ENCODE measurements around the gene RALGAPA2.

RALGAPA2 gene

DNA sequence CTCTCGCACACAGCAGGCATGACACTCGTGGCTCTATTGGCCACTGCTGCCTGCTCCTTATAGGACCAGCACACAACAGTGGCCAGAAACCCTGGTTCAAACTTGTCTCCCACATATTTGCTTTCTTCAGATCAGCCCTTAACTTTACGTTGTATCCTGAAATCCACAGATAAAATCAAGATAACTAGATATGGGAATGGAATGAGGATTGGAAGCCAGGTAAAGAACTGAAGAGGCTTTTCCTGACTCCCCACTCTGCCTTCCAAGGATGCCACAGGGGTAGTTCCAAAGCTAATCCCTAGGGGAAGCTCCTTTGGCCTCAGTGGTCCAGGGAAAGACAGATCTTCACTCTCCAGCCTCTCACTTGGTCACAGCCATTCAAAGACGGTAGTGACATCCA, 258.1 kb downstream of the RALGAPA2 start:
- in situ Hi-C loops (cut with MboI; ENCODE audit: low sequenced_read_pairs, unreplicated experiment), result no loop called here

GRCh38 chr20:20452254-20452676, 260.2 kb downstream of the RALGAPA2 start:
- in situ Hi-C loops (cut with MboI; ENCODE audit: low sequenced_read_pairs, unreplicated experiment), result no loop called here
- no peak for TF ChIP-seq CTCF (IDR thresholded peaks at IDR 0.05; ENCODE audit: borderline replicate concordance, control extremely low read depth, extremely low read depth, insufficient read depth, missing control alignments)
- peak; percentile 67 for DNase-seq (ENCODE audit: low spot score)

More for the DNA sequence above, 258.1 kb downstream of the RALGAPA2 start:
- no peak for TF ChIP-seq CTCF (IDR thresholded peaks at IDR 0.05; ENCODE audit: borderline replicate concordance, control extremely low read depth, extremely low read depth, insufficient read depth, missing control alignments)
- no peak for DNase-seq (ENCODE audit: low spot score)

DNA sequence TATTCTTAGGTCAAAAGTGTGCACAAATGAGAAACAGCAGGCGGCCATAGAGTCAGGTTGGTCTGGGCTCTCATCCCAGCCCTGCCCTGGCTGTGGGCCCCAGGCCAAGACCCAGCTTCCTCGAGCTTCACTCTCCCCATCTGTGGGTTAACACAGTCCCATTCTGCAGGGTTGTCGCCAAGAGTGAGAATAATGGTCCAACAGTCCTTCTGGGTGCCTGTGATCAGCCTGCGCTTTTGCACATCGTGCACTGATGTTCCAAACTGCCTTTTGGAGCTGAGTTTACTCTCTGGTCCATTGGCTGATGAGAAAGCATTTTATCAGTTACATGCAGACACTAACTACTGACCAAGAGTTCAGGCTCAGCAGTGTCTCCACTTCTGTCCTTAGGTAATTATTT, 261.9 kb downstream of the RALGAPA2 start:
- TF ChIP-seq CTCF (IDR thresholded peaks at IDR 0.05; ENCODE audit: borderline replicate concordance, control extremely low read depth, extremely low read depth, insufficient read depth, missing control alignments), result no peak
- in situ Hi-C loops (cut with MboI; ENCODE audit: low sequenced_read_pairs, unreplicated experiment), result no loop called here
- no peak for DNase-seq (ENCODE audit: low spot score)

- no peak for TF ChIP-seq CTCF (IDR thresholded peaks at IDR 0.05; ENCODE audit: borderline replicate concordance, control extremely low read depth, extremely low read depth, insufficient read depth, missing control alignments)
- DNase-seq (ENCODE audit: low spot score), result no peak
Measured at GRCh38 chr20:20448881-20449280, 263.6 kb downstream of the RALGAPA2 start.

GRCh38 chr20:20447196-20447595, 265.2 kb downstream of the RALGAPA2 start:
- DNase-seq (ENCODE audit: low spot score), result no peak
- in situ Hi-C loops (cut with MboI; ENCODE audit: low sequenced_read_pairs, unreplicated experiment), result no loop called here
- no peak for TF ChIP-seq CTCF (IDR thresholded peaks at IDR 0.05; ENCODE audit: borderline replicate concordance, control extremely low read depth, extremely low read depth, insufficient read depth, missing control alignments)

More at GRCh38 chr20:20448881-20449280, 263.6 kb downstream of the RALGAPA2 start:
- in situ Hi-C loops (cut with MboI; ENCODE audit: low sequenced_read_pairs, unreplicated experiment), result no loop called here

DNA sequence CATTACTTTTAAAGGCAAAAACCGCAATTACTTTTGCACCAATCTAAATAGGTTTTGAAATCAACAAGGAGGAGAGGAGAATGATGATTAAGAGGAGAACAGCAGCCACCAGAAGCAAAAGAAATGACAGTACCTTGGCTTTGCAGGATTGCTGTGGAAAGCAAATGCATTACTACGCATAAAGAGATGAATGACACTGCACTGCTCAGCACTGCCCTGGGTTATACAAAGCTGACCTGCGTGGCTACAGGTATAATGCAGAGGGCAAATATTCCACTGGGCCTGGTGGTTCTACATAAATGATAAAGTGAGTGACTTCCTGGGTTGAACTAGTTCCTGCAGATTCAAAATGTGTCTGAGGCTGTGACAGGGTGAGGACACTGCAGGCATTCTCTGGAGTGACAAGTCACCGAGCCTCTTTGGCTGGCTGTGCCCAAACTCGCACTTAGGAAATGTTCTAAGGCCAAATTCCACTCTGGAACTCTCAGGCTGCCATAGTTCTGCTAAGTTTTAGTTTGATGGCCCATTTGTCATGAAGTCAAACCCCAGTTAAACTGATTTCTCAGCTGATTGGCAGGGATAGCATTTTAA, 265.9 kb downstream of the RALGAPA2 start:
- DNase-seq (ENCODE audit: low spot score), result no peak
- in situ Hi-C loops (cut with MboI; ENCODE audit: low sequenced_read_pairs, unreplicated experiment), result no loop called here
- no peak for TF ChIP-seq CTCF (IDR thresholded peaks at IDR 0.05; ENCODE audit: borderline replicate concordance, control extremely low read depth, extremely low read depth, insufficient read depth, missing control alignments)
